ENCODE data around the gene SLC15A3.

The SLC15A3 gene

DNA sequence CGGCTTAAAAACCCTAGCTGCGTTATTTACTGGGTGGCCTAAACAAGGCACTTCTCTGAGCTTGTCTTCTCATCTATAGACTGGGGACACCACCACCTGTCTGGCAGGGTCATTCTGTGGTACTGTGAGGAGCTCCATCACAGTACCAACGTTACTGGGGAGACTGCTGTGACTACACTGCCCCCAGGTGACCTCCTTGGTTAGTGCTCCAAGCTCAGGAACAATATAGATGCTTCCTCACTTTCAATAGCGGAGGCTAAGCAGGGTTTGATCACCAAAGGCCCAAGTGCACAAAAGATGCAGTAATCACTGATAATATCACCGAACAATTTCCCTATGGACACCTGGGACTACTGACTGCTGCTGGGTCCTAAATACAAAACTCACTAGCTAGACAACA lies 64.4 kb downstream of the SLC15A3 start:
- Histone ChIP-seq H2AFZ (ENCODE audit: low read length) (no peak overlapping the region), H3K36me3 (ENCODE audit: insufficient read depth, low read length) (peaks cover 40% of the 10 kb centered on the region; the same call in 1 of the 2 replicates), H3K27ac (ENCODE audit: low read depth, low read length, poor library complexity, severe bottlenecking) (no peak overlapping the region), H4K20me1 (ENCODE audit: insufficient read depth, low read length) (no peaks in the 10 kb centered on the region), H3K9me2 (ENCODE audit: low read depth, low read length) (no peaks in the 10 kb centered on the region), H3K9ac (ENCODE audit: low read length) (no peak overlapping the region), H3K4me2 (ENCODE audit: low read length) (no peak overlapping the region), H3K27me3 (ENCODE audit: insufficient read depth, low read length) (no peaks in the 10 kb centered on the region), H3K4me1 (ENCODE audit: insufficient read depth, low read length, severe bottlenecking) (no peaks in the 10 kb centered on the region), H3F3A (ENCODE audit: insufficient read depth, low read length) (no peaks in the 10 kb centered on the region), H3K79me2 (ENCODE audit: insufficient read depth, low read length) (no peaks in the 10 kb centered on the region), H3K4me3 (ENCODE audit: low read depth, low read length, poor library complexity, severe bottlenecking) (no peak overlapping the region), H3K9me3 (ENCODE audit: low read length) (no peaks in the 10 kb centered on the region)
- TF ChIP-seq, protein P1, sequence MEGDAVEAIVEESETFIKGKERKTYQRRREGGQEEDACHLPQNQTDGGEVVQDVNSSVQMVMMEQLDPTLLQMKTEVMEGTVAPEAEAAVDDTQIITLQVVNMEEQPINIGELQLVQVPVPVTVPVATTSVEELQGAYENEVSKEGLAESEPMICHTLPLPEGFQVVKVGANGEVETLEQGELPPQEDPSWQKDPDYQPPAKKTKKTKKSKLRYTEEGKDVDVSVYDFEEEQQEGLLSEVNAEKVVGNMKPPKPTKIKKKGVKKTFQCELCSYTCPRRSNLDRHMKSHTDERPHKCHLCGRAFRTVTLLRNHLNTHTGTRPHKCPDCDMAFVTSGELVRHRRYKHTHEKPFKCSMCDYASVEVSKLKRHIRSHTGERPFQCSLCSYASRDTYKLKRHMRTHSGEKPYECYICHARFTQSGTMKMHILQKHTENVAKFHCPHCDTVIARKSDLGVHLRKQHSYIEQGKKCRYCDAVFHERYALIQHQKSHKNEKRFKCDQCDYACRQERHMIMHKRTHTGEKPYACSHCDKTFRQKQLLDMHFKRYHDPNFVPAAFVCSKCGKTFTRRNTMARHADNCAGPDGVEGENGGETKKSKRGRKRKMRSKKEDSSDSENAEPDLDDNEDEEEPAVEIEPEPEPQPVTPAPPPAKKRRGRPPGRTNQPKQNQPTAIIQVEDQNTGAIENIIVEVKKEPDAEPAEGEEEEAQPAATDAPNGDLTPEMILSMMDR (IDR thresholded peaks at IDR 0.05; ENCODE audit: low read length) = peak; percentile 77
- TF ChIP-seq EZH2 (IDR thresholded peaks at IDR 0.05; ENCODE audit: borderline replicate concordance, low read length) = no peak
